Neural progenitor cell (in vitro differentiated cells): ENCODE data around the gene ATF5. TPM values are rescaled to one million over a fixed set of nuclear protein-coding genes. Genes with fewer than 3 reads are reported as not detected.

Source experiments
- DNase-seq: peaks from one replicate; pipeline ENCODE4 v3.0.0-alpha.2; 2016; ENCODE audit warnings: low spot score
- H2AFZ ChIP-seq: fragments of 200-600 bp; sonication (generic); replicated peaks from 2 replicates; pipeline ENCODE4 v1.6.1; 2016; ENCODE audit warnings: antibody characterized with exemption
- H3F3A ChIP-seq: fragments of 200-600 bp; sonication (generic); 2 replicates; pipeline ENCODE4 v1.6.1; 2016; ENCODE audit warnings: antibody characterized with exemption, low read depth
- H3K27ac ChIP-seq: fragments of 200-600 bp; sonication (generic); 2 replicates; pipeline ENCODE4 v1.5.1; 2016; ENCODE audit warnings: mild to moderate bottlenecking
- H3K27me3 ChIP-seq: fragments of 200-600 bp; sonication (generic); 2 replicates; pipeline ENCODE4 v1.6.1; 2016; ENCODE audit warnings: mild to moderate bottlenecking, moderate library complexity
- H3K36me3 ChIP-seq: fragments of 200-600 bp; sonication (generic); 2 replicates; pipeline ENCODE4 v1.5.1; 2016
- H3K4me1 ChIP-seq: fragments of 200-600 bp; sonication (generic); 2 replicates; pipeline ENCODE4 v1.6.1; 2016; ENCODE audit warnings: mixed run types
- H3K4me2 ChIP-seq: fragments of 200-600 bp; sonication (generic); 2 replicates; pipeline ENCODE4 v1.6.1; 2016
- H3K4me3 ChIP-seq: fragments of 200-600 bp; sonication (generic); 2 replicates; pipeline ENCODE4 v1.5.1; 2016
- H3K79me2 ChIP-seq: fragments of 200-600 bp; sonication (generic); 2 replicates; pipeline ENCODE4 v1.6.1; 2016; ENCODE audit warnings: low read depth
- H3K9ac ChIP-seq: fragments of 200-600 bp; sonication (generic); 2 replicates; pipeline ENCODE4 v1.6.1; 2016
- H3K9me3 ChIP-seq: fragments of 200-600 bp; sonication (generic); 2 replicates; pipeline ENCODE4 v1.5.1; 2016; ENCODE audit warnings: low read depth
- H4K20me1 ChIP-seq: fragments of 200-600 bp; sonication (generic); 2 replicates; pipeline ENCODE4 v1.6.1; 2016; ENCODE audit warnings: low read depth
- H3K27ac Mint-ChIP-seq: 3 replicates; pipeline ENCODE4 v1.8.0; 2021; ENCODE audit warnings: mixed read lengths
- H3K27me3 Mint-ChIP-seq: 2 replicates; pipeline ENCODE4 v1.8.0; 2022; ENCODE audit warnings: low read depth, mild to moderate bottlenecking, inconsistent platforms, moderate library complexity, mixed read lengths; ENCODE audit not compliant: insufficient read depth
- H3K36me3 Mint-ChIP-seq: 3 replicates; pipeline ENCODE4 v1.8.0; 2021; ENCODE audit warnings: mixed read lengths
- H3K4me1 Mint-ChIP-seq: 3 replicates; pipeline ENCODE4 v1.8.0; 2021; ENCODE audit warnings: mixed read lengths
- H3K4me3 Mint-ChIP-seq: 3 replicates; pipeline ENCODE4 v1.8.0; 2021; ENCODE audit warnings: mild to moderate bottlenecking, moderate library complexity, mixed read lengths
- H3K9me3 Mint-ChIP-seq: 3 replicates; pipeline ENCODE4 v1.8.0; 2020; ENCODE audit warnings: mixed read lengths
- CTCF ChIP-seq: fragments of 200-600 bp; sonication (generic); IDR thresholded peaks from 2 replicates; pipeline ENCODE4 v1.5.1; 2017; ENCODE audit warnings: antibody characterized with exemption, mild to moderate bottlenecking
- EZH2 ChIP-seq: fragments of 200-600 bp; sonication (generic); IDR thresholded peaks from 2 replicates; pipeline ENCODE4 v1.6.1; 2017; ENCODE audit warnings: antibody characterized with exemption, mild to moderate bottlenecking, moderate library complexity
- EZH2phosphoT487 ChIP-seq: fragments of 200-600 bp; sonication (generic); IDR thresholded peaks from 2 replicates; pipeline ENCODE4 v1.6.1; 2017; ENCODE audit warnings: antibody characterized with exemption
- total RNA-seq: library from RNA; depleted of rRNA; stranded (reverse); fragments of >200 nt; gene quantifications from 2 replicates; pipeline ENCODE4 v1.2.3, GENCODE V29; 2015; ENCODE audit warnings: low replicate concordance

Gene ATF5
- total RNA-seq, 1 donor from 2014 or later = 1.6 TPM

GRCh38 chr19:49908480-49909420 lies 20.3 kb upstream of the ATF5 start:
- Histone ChIP-seq H3K4me1 (no peaks in the 10 kb centered on the region), H3F3A (peaks cover 8% of the 10 kb centered on the region), H3K4me2 (no peak overlapping the region), H3K4me3 (no peak overlapping the region), H3K79me2 (peaks cover 30% of the 10 kb centered on the region), H3K27ac (no peak overlapping the region), H2AFZ (no peak overlapping the region), H3K9ac (no peak overlapping the region), H3K9me3 (no peaks in the 10 kb centered on the region), H3K27me3 (no peaks in the 10 kb centered on the region), H4K20me1 (peaks cover 68% of the 10 kb centered on the region), H3K36me3 (no peaks in the 10 kb centered on the region)
- H3K36me3 Mint-ChIP-seq = peaks cover 32% of the 10 kb centered on the region
- DNase-seq = no peak
- no peak overlapping the region for H3K27ac Mint-ChIP-seq
- peaks cover 12% of the 10 kb centered on the region for H3K27me3 Mint-ChIP-seq
- no peaks in the 10 kb centered on the region for H3K9me3 Mint-ChIP-seq
- TF ChIP-seq EZH2phosphoT487 (no peak), CTCF (no peak), EZH2 (no peak)
- peaks cover 3% of the 10 kb centered on the region for H3K4me1 Mint-ChIP-seq
- H3K4me3 Mint-ChIP-seq = no peak overlapping the region

- H3F3A ChIP-seq = peaks cover 7% of the 10 kb centered on the region
- no peaks in the 10 kb centered on the region for H3K9me3 Mint-ChIP-seq
- DNase-seq = no peak
- H4K20me1 ChIP-seq = peaks cover 81% of the 10 kb centered on the region
- no peak overlapping the region for H3K4me3 ChIP-seq
- no peak for TF ChIP-seq EZH2phosphoT487
- TF ChIP-seq EZH2 = no peak
- TF ChIP-seq CTCF = no peak
- H3K79me2 ChIP-seq = peaks cover 43% of the 10 kb centered on the region
- H3K4me1 Mint-ChIP-seq = peaks cover 3% of the 10 kb centered on the region
- H3K36me3 ChIP-seq = no peaks in the 10 kb centered on the region
- H3K27me3 Mint-ChIP-seq = peaks cover 12% of the 10 kb centered on the region
- H3K27ac ChIP-seq = no peak overlapping the region
- H3K36me3 Mint-ChIP-seq = peaks cover 40% of the 10 kb centered on the region
- H2AFZ ChIP-seq = no peak overlapping the region
- H3K9me3 ChIP-seq = no peaks in the 10 kb centered on the region
- H3K4me1 ChIP-seq = no peaks in the 10 kb centered on the region
- H3K4me2 ChIP-seq = no peak overlapping the region
- H3K9ac ChIP-seq = no peak overlapping the region
- H3K4me3 Mint-ChIP-seq = no peak overlapping the region
- no peaks in the 10 kb centered on the region for H3K27me3 ChIP-seq
- H3K27ac Mint-ChIP-seq = no peak overlapping the region
Measured at GRCh38 chr19:49910179-49910578, 18.8 kb upstream of the ATF5 start.

- peaks cover 3% of the 10 kb centered on the region for H3K9me3 Mint-ChIP-seq
Measured at GRCh38 chr19:49911381-49912145, 17.4 kb upstream of the ATF5 start.

More at GRCh38 chr19:49911381-49912145, 17.4 kb upstream of the ATF5 start:
- no peak for DNase-seq
- Mint-ChIP-seq H3K4me1 (peaks cover 3% of the 10 kb centered on the region), H3K4me3 (peak overlapping the region; percentile 52), H3K36me3 (peaks cover 43% of the 10 kb centered on the region), H3K27ac (peak overlapping the region; percentile 30), H3K27me3 (peaks cover 11% of the 10 kb centered on the region)
- no peaks in the 10 kb centered on the region for H3K9me3 ChIP-seq
- no peak overlapping the region for H2AFZ ChIP-seq
- TF ChIP-seq CTCF (no peak), EZH2phosphoT487 (no peak), EZH2 (no peak)
- no peaks in the 10 kb centered on the region for H3K4me1 ChIP-seq
- no peak overlapping the region for H3K27ac ChIP-seq
- H3K4me3 ChIP-seq = no peak overlapping the region
- H3K9ac ChIP-seq = no peak overlapping the region
- no peaks in the 10 kb centered on the region for H3F3A ChIP-seq
- H3K79me2 ChIP-seq = peaks cover 57% of the 10 kb centered on the region
- H3K36me3 ChIP-seq = no peaks in the 10 kb centered on the region
- H3K27me3 ChIP-seq = no peaks in the 10 kb centered on the region
- no peak overlapping the region for H3K4me2 ChIP-seq
- H4K20me1 ChIP-seq = peaks cover 83% of the 10 kb centered on the region
